Embryonic facial prominence (tissue), 1 donor: Measurements from ENCODE around the gene ERC2.

ENCODE experiments used
- DNase-seq: peaks from one replicate; pipeline ENCODE4 v3.0.0-alpha.2; 2016; ENCODE audit errors: extremely low spot score

Gene ERC2

GRCh38 chr3:55557549-55557948 lies 910.7 kb downstream of the ERC2 start:
- no peak for DNase-seq

GRCh38 chr3:55556619-55557537 lies 911.4 kb downstream of the ERC2 start:
- DNase-seq = no peak

- DNase-seq = no peak
Observed at GRCh38 chr3:55555873-55556618, 912.2 kb downstream of the ERC2 start.

- DNase-seq = no peak
Observed at GRCh38 chr3:55554634-55555425, 913.4 kb downstream of the ERC2 start.

- no peak for DNase-seq
Observed at GRCh38 chr3:55551644-55552043, 916.6 kb downstream of the ERC2 start.

- DNase-seq = peak; percentile 39
Observed at GRCh38 chr3:55549177-55549576, 919.1 kb downstream of the ERC2 start.

- DNase-seq = no peak
Observed at GRCh38 chr3:55546866-55547669, 921.2 kb downstream of the ERC2 start.

GRCh38 chr3:55545995-55546394 lies 922.3 kb downstream of the ERC2 start:
- DNase-seq = no peak

GRCh38 chr3:55544219-55544618 lies 924.0 kb downstream of the ERC2 start:
- no peak for DNase-seq

- no peak for DNase-seq
Observed at GRCh38 chr3:55543181-55543614, 925.1 kb downstream of the ERC2 start.

GRCh38 chr3:55541456-55541855 lies 926.8 kb downstream of the ERC2 start:
- no peak for DNase-seq

GRCh38 chr3:55541016-55541415 lies 927.3 kb downstream of the ERC2 start:
- DNase-seq = no peak

GRCh38 chr3:55540579-55540978 lies 927.7 kb downstream of the ERC2 start:
- no peak for DNase-seq

GRCh38 chr3:55538158-55538557 lies 930.1 kb downstream of the ERC2 start:
- no peak for DNase-seq

GRCh38 chr3:55537563-55537962 lies 930.7 kb downstream of the ERC2 start:
- no peak for DNase-seq

- DNase-seq = no peak
Observed at GRCh38 chr3:55537129-55537528, 931.1 kb downstream of the ERC2 start.

GRCh38 chr3:55534876-55535275 lies 933.4 kb downstream of the ERC2 start:
- no peak for DNase-seq

- DNase-seq = no peak
Observed at GRCh38 chr3:55532806-55533205, 935.5 kb downstream of the ERC2 start.

- DNase-seq = no peak
Observed at GRCh38 chr3:55531321-55531720, 936.9 kb downstream of the ERC2 start.

GRCh38 chr3:55527361-55527760 lies 940.9 kb downstream of the ERC2 start:
- no peak for DNase-seq

- DNase-seq = no peak
Observed at GRCh38 chr3:55526332-55527030, 941.8 kb downstream of the ERC2 start.
